HG03378 (cell line): ENCODE data around the gene SLC22A3.
"Not testable (repeated sequence)": the region's sequence is repeated elsewhere in the genome, so short reads cannot be mapped to it uniquely, and the experiment has no call there.

Experiments used
- ATAC-seq: cut with Tn5 transposase; IDR thresholded peaks from one replicate; pipeline ENCODE4 v1.9.1; 2021; ENCODE audit warnings: mild to moderate bottlenecking, moderate library complexity; ENCODE audit not compliant: unreplicated experiment

The SLC22A3 gene, protein sequence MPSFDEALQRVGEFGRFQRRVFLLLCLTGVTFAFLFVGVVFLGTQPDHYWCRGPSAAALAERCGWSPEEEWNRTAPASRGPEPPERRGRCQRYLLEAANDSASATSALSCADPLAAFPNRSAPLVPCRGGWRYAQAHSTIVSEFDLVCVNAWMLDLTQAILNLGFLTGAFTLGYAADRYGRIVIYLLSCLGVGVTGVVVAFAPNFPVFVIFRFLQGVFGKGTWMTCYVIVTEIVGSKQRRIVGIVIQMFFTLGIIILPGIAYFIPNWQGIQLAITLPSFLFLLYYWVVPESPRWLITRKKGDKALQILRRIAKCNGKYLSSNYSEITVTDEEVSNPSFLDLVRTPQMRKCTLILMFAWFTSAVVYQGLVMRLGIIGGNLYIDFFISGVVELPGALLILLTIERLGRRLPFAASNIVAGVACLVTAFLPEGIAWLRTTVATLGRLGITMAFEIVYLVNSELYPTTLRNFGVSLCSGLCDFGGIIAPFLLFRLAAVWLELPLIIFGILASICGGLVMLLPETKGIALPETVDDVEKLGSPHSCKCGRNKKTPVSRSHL

GRCh38 chr6:160348223-160349019, at the start of gene SLC22A3:
SLC22A3 (plus strand) TSS chr6:160348378; CDS start chr6:160348420, 42 bp downstream.
- ATAC-seq: no peak

DNA sequence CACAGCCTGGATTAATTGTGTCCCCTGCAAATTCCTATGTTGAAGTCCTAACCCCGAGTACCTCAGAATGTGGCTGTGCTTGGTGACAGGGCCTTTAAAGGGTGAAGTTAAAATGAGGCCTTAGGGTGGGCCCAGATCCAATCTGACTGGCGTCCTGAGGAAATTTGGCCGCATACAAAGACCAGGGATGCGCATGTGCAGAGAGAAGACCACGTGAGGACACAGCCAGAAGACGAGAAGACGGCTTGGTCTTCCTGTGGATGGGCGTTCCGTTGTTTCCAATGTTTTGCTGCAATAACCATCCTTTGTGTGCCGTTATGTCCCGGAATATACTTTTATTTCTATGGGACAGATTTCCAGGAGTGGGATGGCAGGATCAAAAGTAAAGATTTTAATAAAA, 48.6 kb upstream of the SLC22A3 start:
- no peak for ATAC-seq

GRCh38 chr6:160300076-160300695, 48.0 kb upstream of the SLC22A3 start:
- ATAC-seq: no peak

- ATAC-seq: no peak
These were observed 46.8 kb upstream of the SLC22A3 start for GRCh38 chr6:160301339-160301738.

GRCh38 chr6:160302431-160303082, 45.6 kb upstream of the SLC22A3 start:
- ATAC-seq: not testable (repeated sequence)

DNA sequence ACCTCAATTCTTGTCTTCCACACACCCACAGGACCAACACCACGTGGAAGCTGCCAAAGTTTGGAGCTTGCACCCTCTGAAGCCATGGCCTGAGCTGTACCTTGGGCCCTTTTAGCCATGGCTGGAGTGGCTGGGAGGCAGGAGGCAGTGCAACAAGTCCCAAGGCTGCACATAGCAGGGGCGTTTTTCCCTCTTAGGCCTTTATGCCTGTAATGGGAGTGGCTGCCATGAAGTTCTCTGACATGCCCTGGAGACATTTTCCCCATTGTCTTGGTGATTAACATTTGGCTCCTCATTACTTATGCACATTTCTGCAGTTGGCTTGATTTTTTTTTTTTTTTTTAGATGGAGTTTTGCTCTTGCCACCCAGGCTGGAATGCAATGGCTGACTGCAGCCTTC, 44.4 kb upstream of the SLC22A3 start:
- no peak for ATAC-seq

- ATAC-seq: no peak
These were observed 42.1 kb upstream of the SLC22A3 start for GRCh38 chr6:160305926-160306713.

GRCh38 chr6:160309718-160310117, 38.5 kb upstream of the SLC22A3 start:
- no peak for ATAC-seq

DNA sequence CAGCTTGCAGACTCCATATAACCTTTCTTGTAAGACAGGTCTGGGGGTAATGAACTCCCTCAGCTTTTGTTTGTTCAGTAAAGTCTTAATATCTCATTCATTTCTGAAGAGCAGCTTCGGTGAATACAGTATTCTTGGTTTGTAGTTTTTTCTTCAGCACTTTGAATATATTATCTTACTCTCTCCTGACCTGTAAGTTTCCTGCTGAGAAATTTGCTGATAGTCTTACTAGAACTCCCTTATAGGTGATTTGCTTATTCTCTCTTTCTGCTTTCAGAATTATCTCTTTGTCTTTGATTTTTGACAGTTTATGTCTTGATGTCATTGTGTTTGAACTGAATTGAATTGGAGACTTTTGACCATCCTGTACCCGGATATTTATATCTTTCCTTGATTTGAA, 35.3 kb upstream of the SLC22A3 start:
- ATAC-seq: no peak

GRCh38 chr6:160315310-160315709, 32.9 kb upstream of the SLC22A3 start:
- no peak for ATAC-seq

DNA sequence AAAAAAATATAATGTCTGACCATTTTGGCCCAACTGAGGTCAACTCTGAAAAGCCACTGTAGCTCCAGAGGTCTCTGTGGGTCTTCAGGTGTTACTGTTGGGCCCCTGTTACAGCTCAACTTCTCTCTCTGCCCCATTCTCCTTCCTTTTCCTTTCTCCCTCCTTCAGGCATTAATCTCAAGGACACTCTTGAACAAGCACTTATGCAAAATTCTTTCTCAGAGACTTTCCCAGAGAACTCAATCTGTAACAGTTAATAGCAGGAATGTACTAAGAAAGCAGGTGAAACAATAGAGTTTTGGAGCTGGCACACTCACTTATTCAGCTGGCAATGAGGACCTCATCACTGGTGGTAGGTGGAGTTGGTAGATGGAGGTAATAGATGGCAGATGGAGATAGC, 31.9 kb upstream of the SLC22A3 start:
- no peak for ATAC-seq

DNA sequence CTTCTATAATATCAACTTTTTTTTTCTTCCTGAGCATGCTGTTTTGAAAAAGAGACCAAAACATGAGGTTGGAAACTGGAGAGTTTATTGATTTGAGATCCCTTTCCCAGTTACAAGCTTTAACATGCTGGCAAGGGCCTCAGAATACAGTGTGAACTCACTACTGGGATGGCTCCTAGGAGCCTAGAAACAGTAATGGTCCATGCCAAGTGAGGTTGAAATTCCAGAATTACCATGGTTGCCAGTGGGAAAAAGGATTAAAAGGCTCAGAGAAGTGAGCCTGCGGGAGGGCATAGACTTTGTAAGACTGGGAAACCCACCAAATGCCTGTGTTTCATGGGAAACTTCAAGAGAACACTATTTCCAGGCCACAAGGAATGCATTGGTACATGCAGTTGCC, 28.9 kb upstream of the SLC22A3 start:
- no peak for ATAC-seq

GRCh38 chr6:160321729-160322505, 26.3 kb upstream of the SLC22A3 start:
- no peak for ATAC-seq

DNA sequence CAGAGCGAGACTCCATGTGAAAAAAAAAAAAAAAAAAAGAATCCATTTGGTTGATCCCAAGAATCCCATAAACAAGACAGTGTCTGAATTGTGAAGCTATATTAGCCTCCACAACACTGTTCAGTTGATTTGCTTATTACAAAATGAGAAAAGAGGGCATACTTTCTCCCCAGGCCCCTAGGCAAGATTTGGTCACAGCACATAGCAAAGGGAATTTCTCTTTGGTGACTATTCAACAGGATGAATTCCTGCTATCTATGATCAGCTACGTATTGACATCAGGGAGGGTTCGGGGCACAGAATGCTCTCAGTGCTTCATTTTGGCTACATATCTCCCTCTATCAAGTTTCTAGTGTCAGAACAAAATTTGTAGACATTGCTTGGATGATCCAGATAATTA, 20.2 kb upstream of the SLC22A3 start:
- no peak for ATAC-seq

- no peak for ATAC-seq
These were observed 19.7 kb upstream of the SLC22A3 start for GRCh38 chr6:160328447-160328846.

DNA sequence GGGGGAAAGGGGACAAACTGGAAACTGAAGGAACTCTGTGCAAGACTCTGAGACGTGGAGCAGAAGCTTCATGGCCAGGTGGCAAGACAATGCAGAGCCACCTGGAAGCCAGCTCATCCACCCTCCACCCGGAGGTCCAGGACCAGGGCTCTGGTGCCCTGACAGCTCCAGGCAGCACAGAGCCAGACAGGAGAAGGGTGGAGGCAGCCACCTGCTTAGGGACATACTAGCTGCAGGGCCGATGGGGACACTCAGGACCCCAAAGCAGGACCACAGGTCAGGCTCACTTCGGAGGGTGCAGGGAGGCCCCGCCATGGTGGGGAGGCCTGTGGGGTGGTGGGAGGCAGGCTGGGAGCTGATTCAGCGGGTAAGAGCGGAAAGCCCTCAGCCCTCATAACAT, 19.0 kb upstream of the SLC22A3 start:
- ATAC-seq: no peak

GRCh38 chr6:160330619-160331018, 17.6 kb upstream of the SLC22A3 start:
- ATAC-seq: no peak

- no peak for ATAC-seq
These were observed 17.0 kb upstream of the SLC22A3 start for GRCh38 chr6:160331204-160331603.

DNA sequence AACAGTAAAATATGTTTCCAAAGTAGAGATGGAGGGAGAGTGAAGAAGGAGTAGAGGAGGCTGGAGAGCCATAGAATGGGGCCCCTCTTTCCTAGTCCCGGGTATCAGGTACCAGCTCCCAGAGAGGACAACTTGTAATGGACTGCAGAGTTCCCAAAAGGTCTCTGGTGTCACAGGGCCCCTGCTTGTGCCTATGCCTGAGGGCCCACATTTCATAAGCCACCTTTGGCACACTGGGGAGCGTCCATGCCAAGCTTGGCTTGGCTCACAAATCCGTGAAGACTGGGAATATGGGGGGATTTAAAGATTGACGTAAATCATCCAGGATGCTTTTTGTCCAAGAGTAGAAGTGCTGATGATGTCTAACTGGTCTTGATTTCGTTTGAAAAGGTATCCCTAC, 16.4 kb upstream of the SLC22A3 start:
- ATAC-seq: no peak
